Esophagus squamous epithelium (tissue), 4 donors: ENCODE results near the gene CCDC182.

Experiments used
- POLR2A ChIP-seq, 4 donors: fragments of 450-650 bp; IDR thresholded peaks; one replicate each; pipeline ENCODE4 v1.6.1; 2017; ENCODE audit warnings: antibody characterized with exemption in 4 of 4, mild to moderate bottlenecking in 4 of 4, moderate library complexity in 3 of 4
- TF ChIP-seq, protein P1 (sequence below), 6 experiments: fragments of 450-650 bp in 4 of 6; fragments of 200-600 bp in 2 of 6; sonication (generic) in 2 of 6; IDR thresholded peaks; one replicate each; pipeline ENCODE4 v1.5.1; 2016 to 2019; ENCODE audit warnings: antibody characterized with exemption in 6 of 6, mild to moderate bottlenecking in 4 of 6, moderate library complexity in 4 of 6

DNA sequence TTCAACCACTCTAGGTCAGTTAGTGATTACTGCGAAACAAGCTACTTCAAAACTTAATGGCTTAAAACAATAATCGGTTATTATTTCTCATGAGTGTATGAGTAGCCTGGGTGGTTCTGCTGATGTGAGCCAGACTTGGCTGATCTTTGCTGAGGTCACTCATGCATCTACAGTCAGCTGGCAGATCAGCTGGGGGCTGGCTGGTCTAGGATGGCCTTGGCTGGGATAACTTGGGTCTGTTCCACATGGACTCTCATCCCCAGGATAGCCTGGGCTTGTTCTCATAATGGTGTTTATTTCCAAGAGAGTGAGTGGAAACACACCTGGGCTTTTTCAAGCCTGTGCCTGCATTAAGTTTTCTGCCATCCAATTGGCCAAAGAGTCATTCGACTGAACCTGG, 13.0 kb downstream of the CCDC182 start:
- TF ChIP-seq, protein P1, sequence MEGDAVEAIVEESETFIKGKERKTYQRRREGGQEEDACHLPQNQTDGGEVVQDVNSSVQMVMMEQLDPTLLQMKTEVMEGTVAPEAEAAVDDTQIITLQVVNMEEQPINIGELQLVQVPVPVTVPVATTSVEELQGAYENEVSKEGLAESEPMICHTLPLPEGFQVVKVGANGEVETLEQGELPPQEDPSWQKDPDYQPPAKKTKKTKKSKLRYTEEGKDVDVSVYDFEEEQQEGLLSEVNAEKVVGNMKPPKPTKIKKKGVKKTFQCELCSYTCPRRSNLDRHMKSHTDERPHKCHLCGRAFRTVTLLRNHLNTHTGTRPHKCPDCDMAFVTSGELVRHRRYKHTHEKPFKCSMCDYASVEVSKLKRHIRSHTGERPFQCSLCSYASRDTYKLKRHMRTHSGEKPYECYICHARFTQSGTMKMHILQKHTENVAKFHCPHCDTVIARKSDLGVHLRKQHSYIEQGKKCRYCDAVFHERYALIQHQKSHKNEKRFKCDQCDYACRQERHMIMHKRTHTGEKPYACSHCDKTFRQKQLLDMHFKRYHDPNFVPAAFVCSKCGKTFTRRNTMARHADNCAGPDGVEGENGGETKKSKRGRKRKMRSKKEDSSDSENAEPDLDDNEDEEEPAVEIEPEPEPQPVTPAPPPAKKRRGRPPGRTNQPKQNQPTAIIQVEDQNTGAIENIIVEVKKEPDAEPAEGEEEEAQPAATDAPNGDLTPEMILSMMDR (IDR thresholded peaks at IDR 0.05), result no peak
- no peak for TF ChIP-seq POLR2A (IDR thresholded peaks at IDR 0.05)
